GM18505 (cell line): ENCODE data around the gene SRC.
A peak's percentile ranks its signal among the peaks of the same experiment; 100 is the strongest.

Experiments
- ATAC-seq: cut with Tn5 transposase; IDR thresholded peaks from one replicate; pipeline ENCODE4 v1.9.1; 2021; ENCODE audit not compliant: unreplicated experiment
- POLR2A ChIP-seq: IDR thresholded peaks from 4 replicates; pipeline ENCODE4 v1.6.1; 2011; ENCODE audit warnings: borderline replicate concordance; ENCODE audit not compliant: insufficient read depth, insufficient read length; ENCODE audit errors: extremely low read depth

The SRC gene

DNA sequence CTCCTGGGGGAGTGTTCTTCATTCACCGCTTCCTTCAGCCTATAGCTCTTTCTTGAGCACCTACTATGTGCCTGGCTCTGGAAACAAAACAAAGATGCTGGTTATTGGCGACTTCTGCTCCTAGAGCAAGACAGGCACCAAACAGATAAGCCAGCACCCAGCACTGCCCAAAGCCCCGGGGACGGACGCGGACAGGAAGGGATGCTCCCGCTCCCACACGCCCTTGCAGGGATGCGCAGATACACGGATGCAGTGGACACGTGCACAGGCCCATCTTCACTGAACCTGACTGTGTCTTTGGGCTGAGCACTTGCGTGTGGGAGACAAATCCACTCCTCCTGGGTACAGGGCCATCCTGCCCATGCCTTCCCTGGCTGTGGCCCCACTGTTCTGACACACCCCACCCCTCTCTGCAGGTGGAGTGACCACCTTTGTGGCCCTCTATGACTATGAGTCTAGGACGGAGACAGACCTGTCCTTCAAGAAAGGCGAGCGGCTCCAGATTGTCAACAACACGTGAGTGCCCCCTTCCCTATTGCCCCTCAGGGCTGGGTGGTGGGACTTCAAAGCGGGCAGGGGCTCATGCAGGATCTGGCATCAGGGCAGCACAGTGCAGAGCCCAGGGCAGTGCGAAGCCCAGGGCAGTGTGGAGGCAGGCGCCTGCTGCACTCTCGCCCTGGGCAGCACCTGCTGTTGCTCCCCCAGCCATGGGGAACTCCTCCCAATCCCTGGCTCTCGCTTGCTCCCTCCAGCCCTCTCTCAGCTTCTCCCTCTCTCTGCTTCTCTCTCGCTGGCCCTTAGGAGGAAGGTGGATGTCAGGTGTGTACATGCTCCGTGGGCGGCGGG is 39.9 kb downstream of the SRC start:
- ATAC-seq: no peak

DNA sequence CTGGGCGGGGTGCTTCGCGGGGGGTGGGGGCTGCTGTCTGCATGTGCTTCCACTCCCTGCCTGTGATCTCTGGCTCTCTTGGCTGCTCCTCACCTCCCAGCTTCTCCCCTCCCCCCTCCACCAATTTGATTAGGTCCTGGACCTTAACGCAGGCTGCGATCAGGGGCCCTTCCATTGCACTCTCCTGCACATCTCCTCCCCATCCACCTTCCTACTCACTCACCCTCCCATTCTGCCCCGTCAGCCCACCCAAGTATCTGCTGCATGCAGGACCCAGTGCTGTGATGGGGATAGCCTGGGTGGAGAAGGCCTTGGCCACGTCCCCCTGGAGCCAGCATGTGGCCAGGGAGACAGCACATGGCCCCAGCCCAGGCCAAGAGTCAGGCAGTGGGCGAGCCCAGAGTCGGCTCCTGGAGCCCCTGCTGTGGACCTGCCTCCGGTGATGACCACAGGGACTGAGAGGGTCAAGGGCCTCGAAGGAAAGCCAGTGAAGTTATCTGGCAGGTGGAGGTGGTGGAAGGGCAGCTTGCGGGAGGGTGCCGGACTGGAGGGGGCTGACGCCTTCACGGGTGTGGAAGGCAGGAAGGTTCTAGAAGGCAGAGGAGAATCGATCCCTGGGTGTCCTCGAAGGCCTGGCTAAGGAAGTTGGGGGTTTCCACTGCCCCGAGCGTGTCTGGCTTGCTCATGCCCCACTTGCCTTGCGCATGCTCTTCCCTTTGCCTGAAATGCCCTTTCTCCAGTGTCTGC is 40.7 kb downstream of the SRC start:
- no peak for ATAC-seq
- no peak for TF ChIP-seq POLR2A

More for the DNA sequence above, 39.9 kb downstream of the SRC start:
- no peak for TF ChIP-seq POLR2A

DNA sequence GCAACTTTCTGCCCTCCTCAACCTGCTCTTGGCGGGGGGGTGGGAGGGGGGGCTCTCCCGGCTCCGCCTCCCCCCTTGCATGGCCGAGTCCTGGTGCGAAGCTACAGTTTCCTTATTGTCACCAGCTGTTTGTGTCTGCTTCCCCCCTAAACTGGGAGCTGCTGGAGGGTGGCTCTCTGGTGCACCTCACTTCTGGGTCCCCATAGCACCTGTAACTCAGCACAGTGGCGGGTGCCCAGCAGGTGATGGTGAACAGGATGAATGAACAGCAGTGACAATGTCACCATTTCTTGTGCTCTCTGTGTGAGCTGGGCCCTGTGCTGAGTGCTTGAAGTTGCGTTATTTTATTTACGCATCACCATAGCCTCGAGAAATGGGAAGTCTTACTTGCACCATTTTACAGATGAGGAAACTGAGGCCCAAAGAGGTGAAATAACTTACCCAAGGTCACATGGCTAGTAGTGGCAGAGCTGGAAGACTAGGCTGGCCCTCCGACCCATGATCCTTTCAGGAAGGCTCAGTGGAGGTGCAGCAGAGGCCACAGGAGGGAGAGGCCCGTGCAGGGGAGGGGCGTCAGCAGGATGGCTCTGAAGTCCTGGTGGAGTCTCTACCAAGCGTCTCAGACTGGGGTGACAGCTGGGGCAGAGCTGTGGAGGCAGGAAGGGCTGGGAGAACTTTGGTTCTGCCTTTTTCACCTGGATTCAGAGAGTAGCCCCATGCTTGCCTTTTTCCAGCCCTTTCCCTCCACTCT is 41.8 kb downstream of the SRC start:
- no peak for TF ChIP-seq POLR2A
- no peak for ATAC-seq

- TF ChIP-seq POLR2A: peak; percentile 18
- no peak for ATAC-seq
Observed at GRCh38 chr20:37388831-37389230, 42.9 kb downstream of the SRC start.

- peak; percentile 10 for TF ChIP-seq POLR2A
- no peak for ATAC-seq
Observed at GRCh38 chr20:37389241-37389747, 43.4 kb downstream of the SRC start.

DNA sequence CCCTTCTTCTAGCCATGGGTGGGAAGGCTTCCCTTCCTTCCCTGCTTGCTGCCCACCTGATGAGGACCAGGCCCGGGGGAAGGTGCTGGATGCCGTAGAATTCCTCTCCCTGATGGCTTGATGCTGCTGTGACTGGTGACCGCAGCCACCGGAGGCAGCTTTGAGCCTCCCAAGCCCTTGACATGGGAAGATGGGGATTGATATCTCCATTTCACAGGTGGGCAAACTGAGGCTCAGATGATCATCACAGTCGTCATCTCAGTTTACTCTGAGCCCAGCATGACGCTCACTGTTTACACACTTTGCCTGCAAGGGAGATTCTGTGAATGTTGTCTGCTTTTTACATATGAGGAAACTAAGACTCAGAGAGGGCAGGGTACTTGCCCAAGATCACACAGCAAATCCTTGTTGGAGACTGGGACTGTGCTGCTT is 43.9 kb downstream of the SRC start:
- no peak for TF ChIP-seq POLR2A
- no peak for ATAC-seq

- no peak for ATAC-seq
- no peak for TF ChIP-seq POLR2A
Observed at GRCh38 chr20:37390503-37390890, 44.6 kb downstream of the SRC start.

GRCh38 chr20:37390891-37391525 is 45.1 kb downstream of the SRC start:
- ATAC-seq: no peak
- TF ChIP-seq POLR2A: no peak

DNA sequence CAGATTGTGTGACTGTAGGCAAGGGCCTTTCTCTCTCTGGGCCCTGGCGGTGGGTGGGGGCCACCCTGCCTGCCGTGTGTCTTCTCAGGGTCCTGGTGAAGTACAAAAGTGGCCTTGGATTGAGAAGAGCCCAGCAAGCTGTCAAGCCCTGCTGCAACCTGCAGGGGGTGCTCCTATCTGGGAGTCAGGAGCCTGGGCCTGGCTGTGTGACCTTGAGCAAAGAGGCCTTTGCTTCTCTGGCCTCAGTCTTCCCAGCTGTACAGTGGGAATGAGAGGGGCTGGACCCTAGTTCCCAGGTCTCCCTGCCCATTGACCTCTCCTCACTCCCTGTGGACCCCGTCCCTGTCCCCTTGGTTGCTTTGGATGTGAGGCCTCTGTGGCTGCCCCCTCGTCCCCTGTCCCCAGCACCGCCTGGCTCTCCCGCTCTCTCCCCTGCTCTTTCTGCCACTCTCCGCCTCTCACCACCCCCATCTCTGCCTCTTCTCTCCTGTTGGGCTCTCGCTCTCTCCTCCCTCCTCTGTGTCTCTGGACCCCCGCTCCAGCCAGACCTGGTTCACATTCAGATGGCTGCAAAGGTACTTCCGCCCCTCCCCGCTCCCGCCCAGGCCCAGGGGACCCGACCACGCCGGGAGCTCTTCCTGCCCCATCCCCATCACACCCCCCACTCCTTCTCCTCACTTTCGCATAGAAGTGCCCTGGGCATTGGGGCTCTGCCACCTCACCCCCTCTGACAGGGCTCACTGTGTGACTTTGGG is 46.7 kb downstream of the SRC start:
- ATAC-seq: no peak
- TF ChIP-seq POLR2A: no peak

- TF ChIP-seq POLR2A: no peak
Observed at GRCh38 chr20:37393196-37393862, 47.4 kb downstream of the SRC start.

DNA sequence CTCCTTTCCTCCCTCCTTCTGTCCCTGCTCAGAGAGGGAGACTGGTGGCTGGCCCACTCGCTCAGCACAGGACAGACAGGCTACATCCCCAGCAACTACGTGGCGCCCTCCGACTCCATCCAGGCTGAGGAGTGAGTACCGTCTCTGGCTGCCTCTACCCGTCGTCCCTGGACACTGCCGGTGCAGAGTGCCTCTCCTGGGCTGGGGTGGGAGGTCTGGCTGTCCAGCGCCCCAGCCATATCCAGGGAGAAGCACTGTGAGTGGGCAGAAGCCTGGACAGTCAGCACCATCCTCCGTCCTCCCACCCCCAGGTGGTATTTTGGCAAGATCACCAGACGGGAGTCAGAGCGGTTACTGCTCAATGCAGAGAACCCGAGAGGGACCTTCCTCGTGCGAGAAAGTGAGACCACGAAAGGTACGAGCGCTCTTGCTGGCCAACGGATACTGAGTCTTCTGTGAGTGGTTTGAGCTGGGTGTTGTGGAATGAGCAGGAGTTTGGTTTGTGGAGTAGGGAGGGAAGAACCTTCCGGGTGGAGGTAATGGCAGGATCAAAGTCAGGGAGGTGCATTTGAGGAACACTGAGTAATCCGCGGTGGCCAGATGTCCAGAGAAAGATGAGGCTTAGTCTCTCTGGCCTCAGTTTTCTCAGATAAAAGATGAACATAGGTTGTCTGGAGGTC is 48.1 kb downstream of the SRC start:
- no peak for ATAC-seq
- no peak for TF ChIP-seq POLR2A

More at GRCh38 chr20:37393196-37393862, 47.4 kb downstream of the SRC start:
- ATAC-seq: no peak
